Measurements from ENCODE around the gene ATE1.

Gene ATE1

DNA sequence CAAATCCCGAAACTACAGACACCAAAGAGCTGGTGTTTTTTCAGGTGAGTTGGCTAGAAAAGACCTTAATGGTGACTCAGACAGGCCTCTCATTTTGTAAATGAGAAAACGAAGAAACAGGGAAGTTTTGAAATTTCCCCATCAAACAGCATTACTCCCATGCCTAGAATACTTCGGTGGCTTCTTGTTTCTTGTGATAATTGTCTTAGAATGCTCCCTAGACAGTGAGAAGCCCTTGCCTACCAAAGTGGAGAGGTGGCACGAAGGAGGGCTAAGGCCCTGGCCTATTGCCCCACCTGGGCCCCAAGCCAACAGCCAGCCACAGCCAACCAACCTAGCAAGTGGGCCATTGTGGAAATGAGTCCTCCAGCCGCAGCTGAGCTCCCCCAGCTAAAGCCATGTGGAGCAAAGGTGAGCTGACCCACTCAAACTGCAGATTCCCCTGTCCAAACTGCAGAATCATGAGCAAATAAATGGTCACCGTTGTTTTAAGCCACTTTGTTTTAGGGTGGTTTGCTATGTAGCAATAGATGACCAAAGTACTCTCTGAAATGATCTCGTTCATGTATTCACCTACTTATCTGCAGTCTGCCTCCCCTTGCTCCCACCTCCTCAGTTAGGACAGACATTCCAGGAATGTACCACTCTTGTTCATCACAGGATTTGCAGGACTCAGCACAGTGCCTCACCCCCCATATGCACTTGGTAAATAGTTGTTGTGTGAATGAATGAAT lies 231.9 kb downstream of the ATE1 start:
- no peak for DNase-seq (ENCODE audit: low read depth)

DNA sequence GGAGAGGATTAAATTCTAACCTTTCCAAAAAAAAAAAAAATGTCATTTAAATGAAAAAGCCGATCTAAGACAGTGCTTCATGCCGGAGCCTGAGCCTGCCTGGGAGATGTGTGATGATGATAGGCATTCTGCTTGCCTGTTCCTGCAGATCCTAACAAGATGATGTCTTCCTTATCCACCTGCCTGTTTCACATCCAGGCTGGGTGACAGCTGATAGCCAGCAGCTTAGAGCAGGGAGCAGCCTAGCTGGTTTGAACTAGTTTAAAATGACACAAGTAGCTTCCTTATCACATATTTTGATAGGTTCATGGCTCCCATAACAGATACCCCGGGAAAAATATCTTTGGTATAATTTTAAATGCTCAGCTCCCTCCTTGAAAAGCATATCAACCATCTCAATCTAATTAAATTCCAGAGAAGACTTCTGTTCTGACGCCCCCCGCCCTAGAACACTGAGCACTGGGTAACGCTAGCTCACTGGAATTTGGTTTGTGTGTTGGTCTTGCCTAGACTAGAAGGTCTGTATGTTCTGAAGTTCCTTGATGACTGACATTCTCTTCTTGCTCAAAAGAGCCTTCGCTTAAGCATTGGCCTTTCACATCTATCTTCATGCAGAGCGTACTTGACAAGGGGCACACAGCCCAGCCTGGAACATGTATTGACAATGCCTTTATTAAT lies 232.7 kb downstream of the ATE1 start:
- DNase-seq (ENCODE audit: low read depth) = no peak

DNA sequence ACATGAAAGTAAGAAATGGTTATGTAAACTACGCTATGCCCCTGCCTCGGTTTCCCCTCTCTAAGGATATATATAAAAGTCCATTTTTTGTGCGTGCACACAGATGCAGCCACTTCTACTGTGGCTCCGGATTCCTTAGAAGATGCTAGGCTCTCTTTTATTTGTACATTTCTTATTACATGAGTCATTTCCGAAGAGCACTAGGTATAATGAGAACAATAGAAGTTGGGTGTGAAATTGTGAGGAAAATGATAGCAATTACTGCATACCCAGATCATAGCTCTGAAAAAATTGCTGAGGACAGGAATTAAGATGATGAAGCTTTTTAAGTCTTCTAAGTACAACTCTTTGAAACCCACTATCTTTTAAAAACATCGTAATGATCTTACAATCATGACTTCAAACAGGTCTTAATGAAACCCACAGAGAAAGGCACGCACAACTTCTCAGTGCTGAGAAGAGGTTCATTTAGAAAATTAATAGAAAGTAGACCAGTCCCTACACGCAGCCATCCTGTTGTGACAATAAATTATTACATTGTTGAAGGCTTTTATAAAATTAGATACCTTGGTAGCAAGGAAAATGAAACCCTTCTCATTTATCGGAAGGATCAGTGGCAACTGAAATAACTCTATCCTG lies 233.4 kb downstream of the ATE1 start:
- DNase-seq (ENCODE audit: low read depth) = no peak

DNA sequence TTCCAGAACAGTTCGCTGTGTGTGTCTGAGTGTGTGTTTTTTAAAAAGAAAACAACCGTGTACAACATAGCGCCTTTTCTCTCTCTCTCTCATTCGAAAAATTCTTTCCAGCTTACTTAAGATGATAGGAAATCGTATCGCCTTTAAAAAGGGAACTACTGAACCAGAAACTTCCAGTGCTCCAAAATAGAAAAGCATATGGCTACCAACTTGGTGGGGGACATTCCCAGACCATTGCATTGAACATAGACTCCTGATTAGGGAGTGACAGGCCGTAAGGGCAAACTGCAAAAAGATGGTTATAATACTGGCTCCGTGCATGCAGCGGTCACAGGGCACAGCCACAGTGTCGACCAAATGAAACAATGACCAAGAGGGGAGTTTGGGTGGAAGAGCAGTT lies 235.2 kb downstream of the ATE1 start:
- DNase-seq (ENCODE audit: low read depth) = no peak

DNA sequence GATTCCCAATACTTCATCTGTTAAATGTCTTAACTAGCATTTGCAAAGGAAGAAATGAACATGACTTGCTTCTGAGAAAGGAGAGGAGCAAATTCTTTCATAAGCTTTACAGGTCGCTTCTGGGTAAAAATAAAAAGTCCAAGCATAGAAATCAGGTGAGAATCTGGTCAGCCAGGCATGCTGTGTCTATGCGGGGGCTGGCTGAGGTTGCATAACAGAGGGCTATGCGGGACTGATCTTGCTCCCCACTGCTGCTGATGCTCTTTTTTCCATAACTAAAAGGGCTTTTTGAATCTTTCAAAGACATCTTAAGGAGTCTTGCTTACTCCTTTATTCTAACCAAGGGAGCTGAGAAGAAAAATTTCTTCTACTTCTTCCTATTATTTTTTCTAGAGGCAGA lies 236.9 kb downstream of the ATE1 start:
- DNase-seq (ENCODE audit: low read depth) = no peak

Data from stromal cell of bone marrow (primary cell).